Measurements from ENCODE around the gene STX7.

STX7 gene

DNA sequence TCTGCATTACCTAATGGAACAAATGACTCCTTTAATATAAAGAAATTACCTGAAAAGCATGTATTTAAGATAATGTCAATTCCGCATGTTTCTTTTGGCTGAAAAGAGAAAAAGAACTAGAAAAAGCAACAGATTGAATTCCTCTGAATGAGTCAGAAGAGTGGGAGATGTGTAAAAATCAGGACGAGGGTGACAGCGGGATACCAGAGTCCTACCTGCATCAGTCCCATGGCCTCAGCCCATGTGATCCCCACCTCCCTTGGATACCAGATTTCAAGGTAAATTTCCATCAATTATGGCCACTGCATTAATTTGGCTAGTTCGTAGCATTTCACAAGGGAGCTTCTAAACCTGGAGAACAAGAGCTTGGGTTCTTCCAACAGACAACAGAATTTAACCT is 101.6 kb downstream of the STX7 start:
- H3K4me3 ChIP-seq (ENCODE audit: low read depth, low read length, poor library complexity, severe bottlenecking) = no peak overlapping the region
- H3K9me3 ChIP-seq (ENCODE audit: low read length) = peaks cover 6% of the 10 kb centered on the region; the same call in 1 of the 2 replicates
- no peaks in the 10 kb centered on the region for H3K9me2 ChIP-seq (ENCODE audit: low read depth, low read length)
- no peaks in the 10 kb centered on the region for H3F3A ChIP-seq (ENCODE audit: insufficient read depth, low read length)
- H3K27me3 ChIP-seq (ENCODE audit: insufficient read depth, low read length) = no peaks in the 10 kb centered on the region; the same call in 1 of the 2 replicates
- H3K9ac ChIP-seq (ENCODE audit: low read length) = no peak overlapping the region
- no peak for TF ChIP-seq EZH2 (IDR thresholded peaks at IDR 0.05; ENCODE audit: borderline replicate concordance, low read length)
- TF ChIP-seq, protein P1, sequence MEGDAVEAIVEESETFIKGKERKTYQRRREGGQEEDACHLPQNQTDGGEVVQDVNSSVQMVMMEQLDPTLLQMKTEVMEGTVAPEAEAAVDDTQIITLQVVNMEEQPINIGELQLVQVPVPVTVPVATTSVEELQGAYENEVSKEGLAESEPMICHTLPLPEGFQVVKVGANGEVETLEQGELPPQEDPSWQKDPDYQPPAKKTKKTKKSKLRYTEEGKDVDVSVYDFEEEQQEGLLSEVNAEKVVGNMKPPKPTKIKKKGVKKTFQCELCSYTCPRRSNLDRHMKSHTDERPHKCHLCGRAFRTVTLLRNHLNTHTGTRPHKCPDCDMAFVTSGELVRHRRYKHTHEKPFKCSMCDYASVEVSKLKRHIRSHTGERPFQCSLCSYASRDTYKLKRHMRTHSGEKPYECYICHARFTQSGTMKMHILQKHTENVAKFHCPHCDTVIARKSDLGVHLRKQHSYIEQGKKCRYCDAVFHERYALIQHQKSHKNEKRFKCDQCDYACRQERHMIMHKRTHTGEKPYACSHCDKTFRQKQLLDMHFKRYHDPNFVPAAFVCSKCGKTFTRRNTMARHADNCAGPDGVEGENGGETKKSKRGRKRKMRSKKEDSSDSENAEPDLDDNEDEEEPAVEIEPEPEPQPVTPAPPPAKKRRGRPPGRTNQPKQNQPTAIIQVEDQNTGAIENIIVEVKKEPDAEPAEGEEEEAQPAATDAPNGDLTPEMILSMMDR (IDR thresholded peaks at IDR 0.05; ENCODE audit: low read length) = no peak
- no peak overlapping the region for H3K27ac ChIP-seq (ENCODE audit: low read depth, low read length, poor library complexity, severe bottlenecking)
- H4K20me1 ChIP-seq (ENCODE audit: insufficient read depth, low read length) = no peaks in the 10 kb centered on the region
- no peak overlapping the region for H3K4me2 ChIP-seq (ENCODE audit: low read length)
- H3K36me3 ChIP-seq (ENCODE audit: insufficient read depth, low read length) = no peaks in the 10 kb centered on the region; the same call in 1 of the 2 replicates
- no peaks in the 10 kb centered on the region for H3K4me1 ChIP-seq (ENCODE audit: insufficient read depth, low read length, severe bottlenecking)
- no peak overlapping the region for H2AFZ ChIP-seq (ENCODE audit: low read length)
- H3K79me2 ChIP-seq (ENCODE audit: insufficient read depth, low read length) = no peaks in the 10 kb centered on the region

DNA sequence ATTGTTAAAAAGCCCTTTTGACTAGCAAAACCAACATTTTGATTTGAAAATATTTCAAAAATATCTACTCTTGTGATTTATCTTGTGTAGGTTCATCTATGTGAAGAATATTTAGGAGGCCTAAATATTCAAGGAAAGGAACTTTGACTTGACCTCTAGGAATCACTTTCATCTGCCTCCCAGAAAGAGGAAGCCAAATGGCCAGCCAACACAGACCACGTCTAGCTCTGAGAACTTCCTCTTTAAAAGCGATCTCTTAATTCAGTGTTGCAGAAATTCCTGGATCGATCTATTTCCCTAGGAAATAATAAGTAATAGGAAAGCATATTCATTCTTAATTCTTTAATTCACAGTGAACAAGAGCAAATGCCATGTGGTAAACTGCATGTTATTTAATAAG is 102.1 kb downstream of the STX7 start:
- H3K36me3 ChIP-seq (ENCODE audit: insufficient read depth, low read length) = no peaks in the 10 kb centered on the region
- H3K27me3 ChIP-seq (ENCODE audit: insufficient read depth, low read length) = no peaks in the 10 kb centered on the region; the same call in 1 of the 2 replicates
- no peak overlapping the region for H3K4me3 ChIP-seq (ENCODE audit: low read depth, low read length, poor library complexity, severe bottlenecking)
- H3K79me2 ChIP-seq (ENCODE audit: insufficient read depth, low read length) = no peaks in the 10 kb centered on the region
- H3K4me2 ChIP-seq (ENCODE audit: low read length) = no peak overlapping the region
- H3K4me1 ChIP-seq (ENCODE audit: insufficient read depth, low read length, severe bottlenecking) = no peaks in the 10 kb centered on the region
- H3F3A ChIP-seq (ENCODE audit: insufficient read depth, low read length) = no peaks in the 10 kb centered on the region
- no peak overlapping the region for H3K27ac ChIP-seq (ENCODE audit: low read depth, low read length, poor library complexity, severe bottlenecking)
- H3K9ac ChIP-seq (ENCODE audit: low read length) = no peak overlapping the region
- H2AFZ ChIP-seq (ENCODE audit: low read length) = no peak overlapping the region
- no peak for TF ChIP-seq EZH2 (IDR thresholded peaks at IDR 0.05; ENCODE audit: borderline replicate concordance, low read length)
- TF ChIP-seq, protein P1 (IDR thresholded peaks at IDR 0.05; ENCODE audit: low read length) = no peak
- H3K9me2 ChIP-seq (ENCODE audit: low read depth, low read length) = no peaks in the 10 kb centered on the region
- H3K9me3 ChIP-seq (ENCODE audit: low read length) = 0 out of 2 replicates have a peak, but pooled peaks cover 1% of the 10 kb centered on the region
- H4K20me1 ChIP-seq (ENCODE audit: insufficient read depth, low read length) = no peaks in the 10 kb centered on the region

DNA sequence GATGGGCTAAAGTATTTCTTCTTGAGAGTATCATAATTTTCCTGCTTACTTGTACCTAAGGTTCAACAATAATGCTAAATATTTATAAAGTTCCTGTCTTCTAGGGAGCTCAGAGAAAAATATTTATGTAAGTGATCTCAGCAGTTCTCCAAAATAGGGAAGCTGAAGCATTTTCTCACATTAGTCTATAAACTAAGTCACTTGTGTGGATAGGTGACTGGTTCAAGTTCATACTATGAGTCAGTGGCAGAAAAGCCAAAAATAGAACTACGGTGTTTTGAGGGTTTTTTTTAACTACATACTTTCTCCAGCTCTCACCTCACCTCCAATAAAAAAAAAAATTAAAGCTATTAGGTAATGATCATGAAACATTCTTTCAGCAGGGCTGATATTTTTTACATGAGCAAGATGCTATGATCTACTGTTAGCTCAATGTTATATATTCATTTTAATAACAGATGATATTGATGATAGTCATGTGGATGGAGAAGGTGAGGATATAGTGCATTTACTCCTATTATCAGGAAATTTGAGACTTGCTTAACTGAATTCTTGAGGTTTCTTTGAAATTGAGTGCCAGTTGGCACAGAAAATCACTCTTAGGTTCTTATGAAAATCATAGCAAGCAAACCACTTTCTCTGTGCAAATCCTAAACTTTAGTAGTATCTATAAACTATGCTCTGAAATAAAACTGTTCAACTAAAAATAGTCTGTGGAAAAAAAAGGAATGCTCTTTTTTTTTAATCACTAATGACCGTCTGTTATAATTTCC is 107.6 kb downstream of the STX7 start:
- no peak overlapping the region for H3K9ac ChIP-seq (ENCODE audit: low read length)
- H4K20me1 ChIP-seq (ENCODE audit: insufficient read depth, low read length) = no peaks in the 10 kb centered on the region
- H3K27ac ChIP-seq (ENCODE audit: low read depth, low read length, poor library complexity, severe bottlenecking) = no peak overlapping the region
- H3K4me1 ChIP-seq (ENCODE audit: insufficient read depth, low read length, severe bottlenecking) = peaks cover 15% of the 10 kb centered on the region
- no peak overlapping the region for H2AFZ ChIP-seq (ENCODE audit: low read length)
- H3K27me3 ChIP-seq (ENCODE audit: insufficient read depth, low read length) = peaks cover 4% of the 10 kb centered on the region; the same call in 1 of the 2 replicates
- H3K9me2 ChIP-seq (ENCODE audit: low read depth, low read length) = no peaks in the 10 kb centered on the region
- no peaks in the 10 kb centered on the region for H3F3A ChIP-seq (ENCODE audit: insufficient read depth, low read length)
- H3K9me3 ChIP-seq (ENCODE audit: low read length) = no peaks in the 10 kb centered on the region
- no peaks in the 10 kb centered on the region for H3K79me2 ChIP-seq (ENCODE audit: insufficient read depth, low read length)
- H3K36me3 ChIP-seq (ENCODE audit: insufficient read depth, low read length) = no peaks in the 10 kb centered on the region
- no peak overlapping the region for H3K4me3 ChIP-seq (ENCODE audit: low read depth, low read length, poor library complexity, severe bottlenecking)
- TF ChIP-seq, protein P1 (IDR thresholded peaks at IDR 0.05; ENCODE audit: low read length) = no peak
- TF ChIP-seq EZH2 (IDR thresholded peaks at IDR 0.05; ENCODE audit: borderline replicate concordance, low read length) = no peak
- H3K4me2 ChIP-seq (ENCODE audit: low read length) = no peak overlapping the region

Measured in OCI-LY1 (cell line).